A673 (cell line): ENCODE results near the gene MRM3. TPM values are rescaled to one million over a fixed set of nuclear protein-coding genes. Genes with fewer than 3 reads are reported as not detected.
"Not testable (repeated sequence)": the region's sequence is repeated elsewhere in the genome, so short reads cannot be mapped to it uniquely, and the experiment has no call there.

Experiments used
- BruUV-seq: library from RNA; stranded (reverse); fragments of 400-500 nt; replicated peaks from 2 replicates; lab custom pipeline; 2021; lab: Mats Ljungman, UMichigan
- CTCF ChIA-PET: fragments of 300-600 bp; sonication (Branson Sonifier 250); formaldehyde crosslinking; loops from one replicate; lab custom pipeline; 2022; ENCODE audit warnings: antibody characterized with exemption; lab: Charles Lee
- POLR2A ChIA-PET: fragments of 300-600 bp; sonication (Branson Sonifier 250); formaldehyde crosslinking; loops from one replicate; lab custom pipeline; 2022; ENCODE audit warnings: antibody characterized with exemption; ENCODE audit not compliant: low non-redundant PET; lab: Charles Lee
- DNase-seq: peaks from one replicate; pipeline ENCODE4 v3.0.0-alpha.2; 2015; ENCODE audit warnings: low spot score
- H3K27ac ChIP-seq: fragments of 200-600 bp; sonication (generic); 2 replicates; pipeline ENCODE4 v1.5.1; 2016; ENCODE audit warnings: mixed run types, low read depth, mild to moderate bottlenecking, mixed read lengths, antibody characterized with exemption, low read length; ENCODE audit not compliant: poor library complexity, severe bottlenecking
- H3K27me3 ChIP-seq: fragments of 200-600 bp; sonication (generic); replicated peaks from 2 replicates; pipeline ENCODE4 v1.6.1; 2017; ENCODE audit warnings: mixed run types, low read depth, mild to moderate bottlenecking, mixed read lengths, antibody characterized with exemption, low read length; ENCODE audit not compliant: insufficient read depth, poor library complexity
- H3K36me3 ChIP-seq: fragments of 200-600 bp; sonication (generic); 2 replicates; pipeline ENCODE4 v1.6.1; 2016; ENCODE audit warnings: mixed run types, mild to moderate bottlenecking, mixed read lengths, antibody characterized with exemption, low read length; ENCODE audit not compliant: insufficient read depth, poor library complexity, severe bottlenecking
- H3K4me1 ChIP-seq: fragments of 200-600 bp; sonication (generic); 2 replicates; pipeline ENCODE4 v1.6.1; 2017; ENCODE audit warnings: mixed run types, mild to moderate bottlenecking, mixed read lengths, antibody characterized with exemption, low read length; ENCODE audit not compliant: insufficient read depth, poor library complexity, severe bottlenecking
- H3K4me3 ChIP-seq: fragments of 200-600 bp; sonication (generic); 2 replicates; pipeline ENCODE4 v1.5.1; 2016; ENCODE audit warnings: low read depth, mixed run types, mild to moderate bottlenecking, mixed read lengths, low read length; ENCODE audit not compliant: poor library complexity, severe bottlenecking
- H3K9me3 ChIP-seq: fragments of 200-600 bp; sonication (generic); 2 replicates; pipeline ENCODE4 v1.6.1; 2016; ENCODE audit warnings: mixed run types, low read depth, mild to moderate bottlenecking, mixed read lengths, antibody characterized with exemption, low read length; ENCODE audit not compliant: poor library complexity, severe bottlenecking
- CTCF ChIP-seq: fragments of 300-800, 200-600 bp; sonication (generic); conservative IDR thresholded peaks from 2 replicates; pipeline ENCODE4 v1.5.1; 2017; ENCODE audit warnings: low read depth, mild to moderate bottlenecking, antibody characterized with exemption, low read length, moderate library complexity, mixed read lengths
- EZH2 ChIP-seq: fragments of 200-600 bp; sonication (generic); IDR thresholded peaks from 2 replicates; pipeline ENCODE4 v1.6.1; 2017; ENCODE audit warnings: borderline replicate concordance, low read depth, mild to moderate bottlenecking, mixed read lengths, antibody characterized with exemption, low read length; ENCODE audit not compliant: poor library complexity, severe bottlenecking
- intact Hi-C: fragments of 100-400 bp; cut with micrococcal nuclease; formaldehyde crosslinking; loops from one replicate; pipeline ENCODE4 v1.10.0; 2022; ENCODE audit not compliant: unreplicated experiment
- total RNA-seq: library from RNA; stranded (reverse); gene quantifications from 2 replicates; pipeline ENCODE4 v1.2.3, GENCODE V29; 2021

The MRM3 gene
- total RNA-seq, 1 experiment from 2014 or later: 39.5 TPM

GRCh38 chr17:804541-805435 is 22.6 kb downstream of the MRM3 start:
- CTCF ChIA-PET: no interaction called here
- no peaks in the 10 kb centered on the region for H3K4me1 ChIP-seq
- POLR2A ChIA-PET: no interaction called here
- BruUV-seq: no TSS peak
- H3K27ac ChIP-seq: no peak overlapping the region
- DNase-seq: no peak
- TF ChIP-seq CTCF (no peak), EZH2 (no peak)
- intact Hi-C loops: no loop called here
- no peaks in the 10 kb centered on the region for H3K9me3 ChIP-seq
- H3K27me3 ChIP-seq: peaks cover 19% of the 10 kb centered on the region
- no peak overlapping the region for H3K4me3 ChIP-seq
- H3K36me3 ChIP-seq: no peaks in the 10 kb centered on the region

- CTCF ChIA-PET, H3K4me1 ChIP-seq, BruUV-seq, H3K4me3 ChIP-seq, H3K36me3 ChIP-seq, intact Hi-C loops, H3K9me3 ChIP-seq, DNase-seq, POLR2A ChIA-PET, H3K27ac ChIP-seq: not testable (repeated sequence)
- H3K27me3 ChIP-seq: peaks cover 19% of the 10 kb centered on the region
These were observed 23.7 kb downstream of the MRM3 start for GRCh38 chr17:805886-806285.

- ChIA-PET CTCF (no interaction called here), POLR2A (no interaction called here)
- Histone ChIP-seq H3K4me3 (no peak overlapping the region), H3K27ac (no peak overlapping the region), H3K4me1 (no peaks in the 10 kb centered on the region), H3K9me3 (no peaks in the 10 kb centered on the region), H3K27me3 (peaks cover 19% of the 10 kb centered on the region), H3K36me3 (no peaks in the 10 kb centered on the region)
- BruUV-seq: no TSS peak
- no peak for DNase-seq
- intact Hi-C loops: no loop called here
- TF ChIP-seq CTCF (no peak), EZH2 (no peak)
These were observed 24.2 kb downstream of the MRM3 start for GRCh38 chr17:806346-806745.
